SU-DHL-6 (cell line): Measurements from ENCODE around the gene MARK1.

Experiments used
- H2AFZ ChIP-seq: fragments of 200-600 bp; sonication (generic); 2 replicates; pipeline ENCODE4 v1.6.1; 2014; ENCODE audit warnings: low read depth, mild to moderate bottlenecking, moderate library complexity, mixed read lengths, antibody characterized with exemption, low read length; ENCODE audit not compliant: severe bottlenecking
- H3F3A ChIP-seq: fragments of 200-600 bp; shearing (Covaris generic); 2 replicates; pipeline ENCODE4 v1.6.0; 2016; ENCODE audit warnings: antibody characterized with exemption, mild to moderate bottlenecking; ENCODE audit not compliant: insufficient read depth
- H3K27ac ChIP-seq: fragments of 200-600 bp; sonication (generic); 2 replicates; pipeline ENCODE4 v1.5.1; 2016; ENCODE audit warnings: low read depth, mild to moderate bottlenecking, low read length, moderate library complexity, mixed read lengths
- H3K27me3 ChIP-seq: fragments of 200-600 bp; sonication (generic), shearing (Covaris generic); 2 replicates; pipeline ENCODE4 v1.6.0; 2014; ENCODE audit warnings: mild to moderate bottlenecking, low read length
- H3K36me3 ChIP-seq: fragments of 200-600 bp; sonication (generic); 2 replicates; pipeline ENCODE4 v1.6.1; 2014; ENCODE audit warnings: mild to moderate bottlenecking, low read length, mixed read lengths
- H3K4me2 ChIP-seq: fragments of 300-600, 200-600 bp; shearing (Covaris generic), sonication (generic); 2 replicates; pipeline ENCODE4 v1.6.0; 2014; ENCODE audit warnings: low read length, low read depth, mild to moderate bottlenecking; ENCODE audit not compliant: poor library complexity, severe bottlenecking
- H3K4me3 ChIP-seq: fragments of 200-600 bp; sonication (generic); 2 replicates; pipeline ENCODE4 v1.5.1; 2014; ENCODE audit warnings: antibody characterized with exemption, low read length, mild to moderate bottlenecking, mixed read lengths; ENCODE audit not compliant: insufficient read depth, poor library complexity, severe bottlenecking
- H3K79me2 ChIP-seq: fragments of 200-600 bp; sonication (generic); 2 replicates; pipeline ENCODE4 v1.6.1; 2014; ENCODE audit warnings: mild to moderate bottlenecking, low read length, moderate library complexity; ENCODE audit not compliant: insufficient read depth
- H3K9ac ChIP-seq: fragments of 200-600 bp; sonication (generic); 2 replicates; pipeline ENCODE4 v1.7.0; 2014; ENCODE audit warnings: mild to moderate bottlenecking, low read length
- H3K9me2 ChIP-seq: fragments of 200-600 bp; sonication (generic); replicated peaks from 2 replicates; pipeline ENCODE4 v1.6.1; 2014; ENCODE audit warnings: low read length; ENCODE audit not compliant: insufficient read depth
- H3K9me3 ChIP-seq: fragments of 200-600 bp; sonication (generic); 2 replicates; pipeline ENCODE4 v1.6.1; 2014; ENCODE audit warnings: low read length, mixed read lengths; ENCODE audit not compliant: insufficient read depth
- H4K20me1 ChIP-seq: fragments of 200-600 bp; sonication (generic); 2 replicates; pipeline ENCODE4 v1.6.1; 2014; ENCODE audit warnings: low read depth, mild to moderate bottlenecking, antibody characterized with exemption, low read length, moderate library complexity, mixed read lengths
- CTCF ChIP-seq: fragments of 200-600 bp; sonication (generic); IDR thresholded peaks from one replicate; pipeline ENCODE4 v1.5.1; 2017; ENCODE audit warnings: antibody characterized with exemption, mild to moderate bottlenecking, low read length, moderate library complexity; ENCODE audit not compliant: insufficient read depth, poor library complexity, severe bottlenecking
- EZH2phosphoT487 ChIP-seq: fragments of 200-600 bp; sonication (generic), shearing (Covaris generic); conservative IDR thresholded peaks from 2 replicates; pipeline ENCODE4 v1.6.1; 2018; ENCODE audit warnings: mild to moderate bottlenecking, antibody characterized with exemption, low read length, moderate library complexity, mixed read lengths

Gene MARK1

GRCh38 chr1:220533504-220534109 lies 5.7 kb downstream of the MARK1 start:
- H3K9ac ChIP-seq: no peak overlapping the region
- no peak overlapping the region for H3K27ac ChIP-seq
- H3K9me3 ChIP-seq: no peaks in the 10 kb centered on the region
- no peaks in the 10 kb centered on the region for H3K9me2 ChIP-seq
- H3K4me2 ChIP-seq: no peak overlapping the region
- no peak overlapping the region for H2AFZ ChIP-seq
- no peak for TF ChIP-seq EZH2phosphoT487
- no peak for TF ChIP-seq CTCF
- no peaks in the 10 kb centered on the region for H3K36me3 ChIP-seq
- no peaks in the 10 kb centered on the region for H3F3A ChIP-seq
- no peaks in the 10 kb centered on the region for H3K27me3 ChIP-seq
- H4K20me1 ChIP-seq: no peaks in the 10 kb centered on the region
- H3K4me3 ChIP-seq: no peak overlapping the region
- H3K79me2 ChIP-seq: no peaks in the 10 kb centered on the region

GRCh38 chr1:220544901-220545303 lies 17.0 kb downstream of the MARK1 start:
- H3K36me3 ChIP-seq: no peaks in the 10 kb centered on the region
- no peak overlapping the region for H3K4me3 ChIP-seq
- H4K20me1 ChIP-seq: no peaks in the 10 kb centered on the region
- no peaks in the 10 kb centered on the region for H3K9me2 ChIP-seq
- no peaks in the 10 kb centered on the region for H3K79me2 ChIP-seq
- H3F3A ChIP-seq: no peaks in the 10 kb centered on the region
- no peak overlapping the region for H3K4me2 ChIP-seq
- H3K27ac ChIP-seq: no peak overlapping the region
- no peak for TF ChIP-seq EZH2phosphoT487
- TF ChIP-seq CTCF: no peak
- H3K9ac ChIP-seq: no peak overlapping the region
- no peaks in the 10 kb centered on the region for H3K9me3 ChIP-seq
- H2AFZ ChIP-seq: no peak overlapping the region
- H3K27me3 ChIP-seq: no peaks in the 10 kb centered on the region

GRCh38 chr1:220550811-220551399 lies 23.0 kb downstream of the MARK1 start:
- H3K4me2 ChIP-seq: no peak overlapping the region
- H3K79me2 ChIP-seq: no peaks in the 10 kb centered on the region
- no peak overlapping the region for H3K27ac ChIP-seq
- no peaks in the 10 kb centered on the region for H3K36me3 ChIP-seq
- H2AFZ ChIP-seq: no peak overlapping the region
- H3K4me3 ChIP-seq: no peak overlapping the region
- H4K20me1 ChIP-seq: no peaks in the 10 kb centered on the region
- no peak overlapping the region for H3K9ac ChIP-seq
- H3K9me3 ChIP-seq: no peaks in the 10 kb centered on the region
- no peaks in the 10 kb centered on the region for H3K9me2 ChIP-seq
- no peaks in the 10 kb centered on the region for H3K27me3 ChIP-seq
- TF ChIP-seq CTCF (no peak), EZH2phosphoT487 (no peak)
- no peaks in the 10 kb centered on the region for H3F3A ChIP-seq
